ENCODE measurements around the gene LRIG1.

Gene LRIG1

GRCh38 chr3:66473181-66473580 lies 27.6 kb downstream of the LRIG1 start:
- H3K27me3 ChIP-seq (ENCODE audit: insufficient read depth, low read depth), result no peaks in the 10 kb centered on the region
- no peak for TF ChIP-seq CTCF (conservative IDR thresholded peaks at IDR 0.05; ENCODE audit: low read depth, low read length)
- peak overlapping the region; percentile 33; the same call in 1 of the 2 replicates for H3K4me2 ChIP-seq
- peaks cover 30% of the 10 kb centered on the region for H4K20me1 ChIP-seq (ENCODE audit: insufficient read depth)
- H2AFZ ChIP-seq (ENCODE audit: low read depth), result no peak overlapping the region
- H3K27ac ChIP-seq, result no peak overlapping the region
- peaks cover 86% of the 10 kb centered on the region for H3K4me1 ChIP-seq (ENCODE audit: low read depth, poor library complexity, severe bottlenecking)
- H3K79me2 ChIP-seq (ENCODE audit: insufficient read depth, low read depth), result peaks cover 100% of the 10 kb centered on the region
- H3K9ac ChIP-seq, result no peak overlapping the region
- H3K36me3 ChIP-seq (ENCODE audit: insufficient read depth), result no peaks in the 10 kb centered on the region
- no peak overlapping the region for H3K4me3 ChIP-seq (IDR thresholded peaks at IDR 0.05; ENCODE audit: insufficient read depth, low read depth, low read length)

- peaks cover 86% of the 10 kb centered on the region for H3K4me1 ChIP-seq (ENCODE audit: low read depth, poor library complexity, severe bottlenecking)
Observed at GRCh38 chr3:66472313-66473134, 28.3 kb downstream of the LRIG1 start.

GRCh38 chr3:66470956-66471686 lies 29.7 kb downstream of the LRIG1 start:
- Histone ChIP-seq H3K4me1 (ENCODE audit: low read depth, poor library complexity, severe bottlenecking) (peaks cover 86% of the 10 kb centered on the region), H3K27me3 (ENCODE audit: insufficient read depth, low read depth) (no peaks in the 10 kb centered on the region), H3K4me3 (IDR thresholded peaks at IDR 0.05; ENCODE audit: insufficient read depth, low read depth, low read length) (no peak overlapping the region), H3K9ac (no peak overlapping the region), H3K4me2 (no peak overlapping the region), H4K20me1 (ENCODE audit: insufficient read depth) (peaks cover 18% of the 10 kb centered on the region), H3K27ac (no peak overlapping the region), H3K36me3 (ENCODE audit: insufficient read depth) (no peaks in the 10 kb centered on the region), H3K79me2 (ENCODE audit: insufficient read depth, low read depth) (peaks cover 98% of the 10 kb centered on the region), H2AFZ (ENCODE audit: low read depth) (no peak overlapping the region)
- no peak for TF ChIP-seq CTCF (conservative IDR thresholded peaks at IDR 0.05; ENCODE audit: low read depth, low read length)

More at GRCh38 chr3:66472313-66473134, 28.3 kb downstream of the LRIG1 start:
- Histone ChIP-seq H3K4me2 (peak overlapping the region; percentile 33; the same call in 1 of the 2 replicates), H3K79me2 (ENCODE audit: insufficient read depth, low read depth) (peaks cover 100% of the 10 kb centered on the region), H3K4me3 (IDR thresholded peaks at IDR 0.05; ENCODE audit: insufficient read depth, low read depth, low read length) (no peak overlapping the region), H2AFZ (ENCODE audit: low read depth) (no peak overlapping the region), H4K20me1 (ENCODE audit: insufficient read depth) (peaks cover 26% of the 10 kb centered on the region), H3K36me3 (ENCODE audit: insufficient read depth) (no peaks in the 10 kb centered on the region), H3K27ac (peak overlapping the region; percentile 11; the same call in 1 of the 2 replicates), H3K27me3 (ENCODE audit: insufficient read depth, low read depth) (no peaks in the 10 kb centered on the region), H3K9ac (no peak overlapping the region)
- TF ChIP-seq CTCF (conservative IDR thresholded peaks at IDR 0.05; ENCODE audit: low read depth, low read length), result no peak

DNA sequence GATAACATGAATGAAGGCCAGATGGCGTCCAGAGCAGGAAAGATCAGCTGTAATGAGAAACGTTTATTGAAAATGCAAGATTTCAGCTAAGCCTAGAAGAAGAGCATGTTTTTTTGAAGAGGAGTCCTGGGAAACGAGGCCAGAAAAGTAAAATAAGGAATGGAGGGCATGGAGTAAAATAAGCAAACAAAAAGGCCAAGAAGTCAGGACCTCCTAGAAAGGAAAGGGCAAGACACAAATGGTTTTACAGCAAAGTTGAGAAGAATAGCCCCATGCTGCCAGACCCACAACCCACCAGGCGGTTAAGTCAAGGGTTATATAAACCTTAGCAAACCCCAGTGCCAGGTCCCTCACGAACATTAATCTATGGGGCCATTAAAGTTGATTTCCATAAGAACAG lies 30.5 kb downstream of the LRIG1 start:
- no peak for TF ChIP-seq CTCF (conservative IDR thresholded peaks at IDR 0.05; ENCODE audit: low read depth, low read length)
- Histone ChIP-seq H3K36me3 (ENCODE audit: insufficient read depth) (no peaks in the 10 kb centered on the region), H3K27ac (no peak overlapping the region)

More for the DNA sequence above, 30.5 kb downstream of the LRIG1 start:
- peaks cover 98% of the 10 kb centered on the region for H3K79me2 ChIP-seq (ENCODE audit: insufficient read depth, low read depth)
- peaks cover 83% of the 10 kb centered on the region for H3K4me1 ChIP-seq (ENCODE audit: low read depth, poor library complexity, severe bottlenecking)
- H4K20me1 ChIP-seq (ENCODE audit: insufficient read depth), result peaks cover 24% of the 10 kb centered on the region
- H2AFZ ChIP-seq (ENCODE audit: low read depth), result no peak overlapping the region
- H3K4me2 ChIP-seq, result no peak overlapping the region
- H3K9ac ChIP-seq, result no peak overlapping the region
- no peaks in the 10 kb centered on the region for H3K27me3 ChIP-seq (ENCODE audit: insufficient read depth, low read depth)
- no peak overlapping the region for H3K4me3 ChIP-seq (IDR thresholded peaks at IDR 0.05; ENCODE audit: insufficient read depth, low read depth, low read length)

Measured in KMS-11 (cell line).